GM18517 (cell line): ENCODE measurements around the gene C16orf86.

Experiments
- ATAC-seq: cut with Tn5 transposase; IDR thresholded peaks from one replicate; pipeline ENCODE4 v1.9.1; 2021; ENCODE audit warnings: mild to moderate bottlenecking, moderate library complexity; ENCODE audit not compliant: unreplicated experiment

C16orf86 gene, protein sequence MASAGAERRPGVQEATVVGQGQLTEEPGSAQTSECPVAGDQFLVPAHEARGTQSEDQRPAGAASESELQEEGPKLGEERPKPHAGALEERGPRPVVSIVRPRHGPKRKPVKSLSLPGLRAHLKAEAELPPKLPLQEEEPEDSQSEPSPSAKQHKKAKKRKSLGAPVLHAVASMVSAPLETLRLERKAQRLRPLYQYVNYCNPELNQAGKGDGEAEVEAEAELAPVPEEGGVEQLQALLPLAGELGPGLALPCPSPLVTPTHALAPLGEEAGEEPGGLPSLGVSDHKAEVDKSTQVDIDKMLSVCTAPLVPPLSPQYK

DNA sequence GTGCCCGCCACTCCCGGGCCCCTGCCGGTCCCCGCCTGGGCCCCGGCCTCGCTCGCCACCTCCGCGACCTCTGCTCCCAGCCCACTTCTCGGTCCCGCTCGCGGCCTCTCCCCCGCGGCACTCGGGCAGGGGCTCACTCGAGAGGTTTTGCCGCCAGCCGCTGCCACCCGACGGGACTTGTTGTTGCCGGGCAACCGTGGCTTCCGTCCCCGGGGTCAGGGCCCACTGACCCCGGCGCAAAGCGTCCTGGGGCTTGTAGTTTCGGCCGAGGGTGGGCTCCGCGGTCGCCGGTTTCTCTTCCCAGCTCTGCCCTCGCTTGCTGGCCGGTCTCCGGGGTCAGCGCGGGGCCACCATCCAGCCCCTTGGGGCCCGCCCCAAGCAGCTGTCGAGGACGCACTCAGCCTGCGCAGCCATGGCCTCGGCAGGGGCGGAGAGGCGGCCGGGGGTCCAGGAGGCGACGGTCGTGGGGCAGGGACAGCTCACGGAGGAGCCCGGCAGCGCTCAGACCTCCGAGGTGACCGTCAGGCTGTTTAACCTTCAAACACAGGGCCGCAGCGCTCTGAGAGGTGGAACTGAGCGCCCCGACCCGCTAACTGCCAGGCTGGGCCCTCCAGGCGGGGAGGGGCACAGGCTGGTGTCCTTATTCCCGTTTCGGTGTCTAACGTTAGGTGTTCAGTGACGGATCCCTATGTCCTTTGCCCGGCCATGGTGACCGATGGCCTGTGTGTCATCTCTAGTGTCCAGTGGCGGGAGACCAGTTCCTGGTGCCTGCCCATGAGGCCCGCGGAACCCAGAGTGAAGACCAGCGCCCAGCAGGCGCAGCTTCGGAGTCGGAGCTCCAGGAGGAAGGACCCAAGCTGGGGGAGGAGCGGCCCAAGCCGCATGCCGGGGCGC, at the start of gene C16orf86, which contains the start of gene ENKD1:
TSS of gene C16orf86 (plus strand) at position 256 of the 894 bp plus-strand sequence. CDS start at position 413, 157 bp downstream.
TSS of gene ENKD1 (minus strand) at position 192 of the 894 bp plus-strand sequence. CDS start 308 bp downstream, outside the sequence.
- ATAC-seq = no peak

DNA sequence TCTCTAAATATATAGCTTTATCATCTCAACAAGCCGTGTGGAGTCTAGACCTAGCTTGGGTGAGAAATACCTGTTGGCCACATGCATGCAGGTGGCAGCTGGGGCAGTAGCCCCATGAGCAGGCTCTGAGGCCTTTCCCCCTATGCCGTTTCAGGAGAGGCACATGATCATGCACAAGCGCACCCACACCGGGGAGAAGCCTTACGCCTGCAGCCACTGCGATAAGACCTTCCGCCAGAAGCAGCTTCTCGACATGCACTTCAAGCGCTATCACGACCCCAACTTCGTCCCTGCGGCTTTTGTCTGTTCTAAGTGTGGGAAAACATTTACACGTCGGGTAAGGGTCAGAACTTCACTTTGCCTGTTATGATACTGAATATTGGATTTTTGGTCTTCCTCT, 38.4 kb upstream of the C16orf86 start:
- no peak for ATAC-seq

DNA sequence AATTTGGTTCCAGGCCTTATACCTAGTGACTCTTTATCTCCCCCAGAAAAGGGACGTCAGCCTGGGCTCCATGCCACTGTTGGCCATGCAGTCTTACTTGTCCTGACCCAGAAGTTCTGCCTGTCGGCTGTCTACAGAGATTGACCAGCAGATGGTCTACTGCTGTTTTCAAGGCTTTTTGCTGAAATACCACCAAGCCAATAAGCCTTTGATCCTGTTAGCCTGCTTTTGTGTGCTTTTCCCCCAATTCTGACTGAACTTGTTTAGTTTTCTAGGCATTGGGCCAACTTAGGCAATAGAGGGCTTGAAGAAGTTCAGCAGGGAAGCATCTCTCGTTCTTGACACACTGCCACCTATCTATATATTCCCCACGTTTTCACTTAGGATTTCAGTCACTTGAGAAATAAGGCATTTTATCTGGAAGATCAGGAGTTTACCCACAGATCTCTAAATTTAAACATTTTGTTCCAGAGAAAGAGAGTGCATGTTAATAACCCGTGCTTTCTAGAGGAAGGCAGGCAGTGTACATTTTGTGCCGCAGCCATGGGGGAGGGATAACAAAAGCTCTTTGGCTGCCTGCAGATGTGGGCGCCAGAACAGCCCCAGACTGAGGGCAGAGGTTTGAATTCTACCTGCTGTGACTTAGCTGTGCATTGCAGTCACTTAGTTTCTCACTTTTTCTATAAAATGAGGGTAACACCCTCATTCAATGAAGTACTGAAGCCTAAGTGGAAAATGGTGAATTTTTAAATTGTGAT, 34.0 kb upstream of the C16orf86 start:
- ATAC-seq = no peak

DNA sequence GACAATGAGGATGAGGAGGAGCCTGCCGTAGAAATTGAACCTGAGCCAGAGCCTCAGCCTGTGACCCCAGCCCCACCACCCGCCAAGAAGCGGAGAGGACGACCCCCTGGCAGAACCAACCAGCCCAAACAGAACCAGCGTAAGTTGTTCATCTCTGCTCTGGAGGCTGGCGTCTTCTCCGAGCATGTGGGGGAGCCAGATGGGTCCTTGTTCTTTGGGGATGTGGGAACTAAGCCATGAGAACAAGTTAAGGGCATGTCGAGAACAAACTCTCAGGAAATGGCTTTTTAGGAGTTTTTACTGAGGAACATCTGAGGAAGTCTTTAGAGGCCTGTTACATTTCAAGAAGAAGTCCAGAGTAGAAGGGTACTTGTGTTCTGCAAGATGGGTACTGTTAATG, 29.9 kb upstream of the C16orf86 start:
- ATAC-seq = no peak

DNA sequence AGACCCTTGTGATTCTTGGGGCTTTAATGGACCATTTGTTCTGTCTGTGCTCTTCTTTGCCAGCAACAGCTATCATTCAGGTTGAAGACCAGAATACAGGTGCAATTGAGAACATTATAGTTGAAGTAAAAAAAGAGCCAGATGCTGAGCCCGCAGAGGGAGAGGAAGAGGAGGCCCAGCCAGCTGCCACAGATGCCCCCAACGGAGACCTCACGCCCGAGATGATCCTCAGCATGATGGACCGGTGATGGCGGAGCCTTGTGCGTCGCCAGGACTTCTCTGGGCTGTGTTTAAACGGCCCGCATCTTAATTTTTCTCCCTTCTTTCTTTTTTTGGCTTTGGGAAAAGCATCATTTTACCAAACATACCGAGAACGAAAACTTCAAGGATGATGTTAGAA, 29.0 kb upstream of the C16orf86 start:
- no peak for ATAC-seq

DNA sequence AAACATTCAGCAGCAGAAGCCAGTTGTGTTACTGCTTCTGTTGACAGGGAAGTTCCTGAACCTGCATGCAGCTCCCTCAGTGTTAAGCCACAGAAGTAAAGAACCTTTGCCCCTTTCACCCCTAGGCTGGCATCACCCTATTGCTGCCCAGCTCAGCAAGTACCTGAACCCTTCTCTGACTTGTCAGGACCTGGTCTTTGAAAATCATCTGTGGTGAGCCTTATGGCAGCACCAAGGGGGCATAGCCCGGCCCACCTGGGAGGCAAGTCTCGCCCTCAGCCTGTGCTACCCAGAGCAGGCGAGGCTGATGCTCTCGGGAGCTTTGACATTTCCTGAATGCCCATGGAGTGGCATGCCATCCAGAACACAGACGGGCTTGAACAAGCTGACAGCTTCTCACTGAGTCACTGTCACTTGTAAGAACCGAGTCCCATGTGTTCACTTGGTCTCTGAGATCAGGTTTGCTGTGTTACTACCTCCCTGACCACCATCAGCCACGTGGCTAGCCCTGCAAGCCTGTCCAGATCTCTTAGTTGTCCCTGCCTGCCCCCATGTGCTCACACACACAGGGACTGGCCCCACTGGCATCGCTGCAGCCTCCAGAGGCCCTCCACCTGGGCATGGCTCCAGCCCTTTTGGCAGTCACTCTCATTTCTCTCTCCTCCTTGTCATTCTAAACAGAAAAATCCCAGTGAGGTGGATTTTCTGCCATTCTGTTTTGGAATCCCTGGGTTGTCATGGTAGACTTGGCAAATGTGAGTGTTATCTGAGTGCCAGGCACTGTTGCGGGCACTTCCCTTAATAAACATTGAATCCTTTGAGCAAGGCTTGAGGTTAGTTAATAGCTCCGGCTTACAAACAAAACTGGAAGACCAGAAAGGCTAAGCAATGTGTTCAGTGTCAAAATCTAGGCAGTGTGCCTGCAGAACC, 24.6 kb upstream of the C16orf86 start:
- ATAC-seq = no peak

DNA sequence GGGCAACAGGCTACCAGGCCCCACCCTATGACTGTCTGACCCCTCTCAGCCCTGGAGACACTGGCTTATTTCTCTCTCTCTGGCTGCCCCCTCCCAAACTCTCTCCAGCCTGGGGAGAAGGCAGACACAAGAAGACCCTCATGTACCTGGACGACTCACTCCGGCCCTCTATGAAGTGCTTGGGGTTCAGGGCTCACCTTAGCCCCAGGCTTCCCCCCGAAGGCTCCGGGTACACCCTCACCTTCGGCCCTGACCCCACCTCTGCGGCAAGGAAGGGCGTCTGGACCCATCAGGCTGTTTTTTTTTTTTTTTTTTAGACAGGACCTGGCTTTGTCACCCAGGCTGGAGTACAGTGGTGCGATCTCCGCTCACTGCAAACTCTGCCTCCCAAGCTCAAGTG, 22.6 kb upstream of the C16orf86 start:
- no peak for ATAC-seq

DNA sequence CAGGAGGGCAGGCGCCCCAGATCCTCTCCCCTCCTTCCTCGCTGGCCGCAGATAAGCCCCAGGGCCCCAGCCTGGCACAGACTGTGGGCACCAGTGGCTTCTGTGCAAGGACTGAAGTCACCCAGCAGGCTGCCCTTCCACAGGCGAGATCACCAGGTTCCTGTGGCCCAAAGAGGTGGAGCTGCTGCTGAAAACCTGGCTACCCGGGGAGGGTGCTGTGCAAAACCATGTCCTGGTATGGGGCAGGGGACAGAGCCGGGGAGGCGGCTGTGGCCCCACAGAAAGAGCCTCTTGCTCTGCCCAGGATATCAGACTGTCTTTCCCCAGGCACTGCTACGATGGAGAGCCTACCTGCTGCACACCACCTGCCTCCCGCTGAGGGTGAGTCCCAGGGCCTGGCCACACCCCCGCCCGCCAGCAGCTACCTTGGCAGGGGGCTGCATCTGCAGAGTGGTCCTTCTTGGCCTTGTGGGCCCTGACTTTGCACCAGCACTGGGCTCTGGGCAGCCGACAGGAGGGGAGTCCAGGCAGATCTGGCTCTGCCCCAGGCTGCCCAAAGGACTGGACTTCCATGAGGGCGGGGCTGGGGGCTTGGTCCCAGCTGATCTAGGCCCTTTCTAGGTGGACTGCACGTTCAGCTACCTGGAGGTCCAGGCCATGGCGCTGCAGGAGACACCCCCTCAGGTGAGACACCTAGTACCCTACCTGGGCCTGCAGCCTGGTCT, 21.1 kb upstream of the C16orf86 start:
- peak; percentile 9 for ATAC-seq

DNA sequence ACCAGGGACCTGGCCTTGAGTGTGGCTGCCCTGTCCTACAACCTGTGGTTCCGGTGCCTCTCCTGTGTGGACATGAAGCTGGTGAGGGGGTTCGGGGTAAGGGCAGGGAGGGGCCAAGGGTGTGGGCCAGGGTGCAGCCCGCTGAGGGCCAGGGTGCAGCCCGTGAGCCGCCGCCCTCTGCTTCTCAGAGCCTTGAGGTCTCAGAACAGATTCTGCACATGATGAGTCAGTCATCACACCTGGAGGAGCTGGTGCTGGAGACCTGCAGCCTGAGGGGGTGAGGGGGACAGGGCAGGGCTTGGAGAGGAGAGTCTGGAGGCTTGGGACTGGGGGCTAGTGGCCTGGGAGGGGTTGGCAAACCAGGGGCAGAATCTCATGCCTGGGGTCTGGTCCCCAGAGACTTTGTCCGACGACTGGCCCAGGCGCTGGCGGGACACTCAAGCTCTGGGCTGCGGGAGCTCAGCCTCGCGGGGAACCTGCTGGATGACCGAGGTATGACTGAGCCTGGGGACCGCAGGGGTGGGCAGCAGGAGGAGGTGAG, 19.4 kb upstream of the C16orf86 start:
- ATAC-seq = no peak

DNA sequence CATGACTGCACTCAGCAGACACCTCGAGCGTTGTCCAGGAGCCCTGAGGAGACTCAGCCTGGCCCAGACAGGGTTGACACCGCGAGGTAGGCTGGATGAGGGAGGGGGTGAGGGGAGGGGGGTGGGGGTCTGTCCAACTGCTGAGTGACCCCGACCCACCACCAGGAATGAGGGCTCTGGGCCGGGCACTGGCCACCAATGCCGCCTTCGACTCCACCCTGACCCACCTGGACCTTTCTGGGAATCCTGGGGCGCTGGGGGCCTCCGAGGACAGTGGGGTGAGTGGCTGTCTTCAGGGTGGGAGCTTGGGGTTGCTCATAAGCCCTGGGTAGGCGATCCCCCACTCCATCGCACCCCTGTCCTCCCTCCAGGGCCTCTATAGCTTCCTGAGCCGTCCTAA, 18.9 kb upstream of the C16orf86 start:
- no peak for ATAC-seq

DNA sequence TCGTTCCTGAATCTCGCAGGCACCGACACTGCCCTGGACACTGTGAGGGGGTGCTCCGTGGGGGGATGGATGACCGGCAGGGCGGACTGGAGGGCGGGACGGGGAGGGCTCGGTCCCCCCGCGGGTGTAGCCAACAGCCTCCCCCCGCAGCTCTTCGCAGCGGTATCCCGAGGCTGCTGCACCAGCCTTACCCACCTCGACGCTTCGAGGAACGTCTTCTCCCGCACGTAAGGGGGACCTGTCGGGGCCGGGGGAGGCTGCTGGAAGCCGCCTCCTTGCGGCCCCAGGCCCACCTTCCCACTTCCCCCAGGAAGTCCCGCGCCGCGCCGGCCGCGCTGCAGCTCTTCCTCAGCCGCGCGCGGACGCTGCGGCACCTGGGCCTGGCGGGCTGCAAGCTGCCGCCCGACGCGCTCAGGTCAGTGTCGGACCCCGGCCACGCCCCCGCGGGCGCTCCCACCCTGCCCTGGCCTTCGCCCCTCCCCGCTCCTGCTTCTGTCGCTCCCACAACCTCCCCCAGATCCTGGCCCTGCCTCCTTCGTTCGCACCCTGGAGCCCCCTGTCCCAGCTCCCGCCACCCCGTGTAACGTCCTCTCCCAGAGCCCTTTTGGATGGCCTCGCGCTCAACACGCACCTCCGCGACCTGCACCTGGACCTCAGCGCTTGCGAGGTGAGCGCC, 18.4 kb upstream of the C16orf86 start:
- ATAC-seq = no peak

DNA sequence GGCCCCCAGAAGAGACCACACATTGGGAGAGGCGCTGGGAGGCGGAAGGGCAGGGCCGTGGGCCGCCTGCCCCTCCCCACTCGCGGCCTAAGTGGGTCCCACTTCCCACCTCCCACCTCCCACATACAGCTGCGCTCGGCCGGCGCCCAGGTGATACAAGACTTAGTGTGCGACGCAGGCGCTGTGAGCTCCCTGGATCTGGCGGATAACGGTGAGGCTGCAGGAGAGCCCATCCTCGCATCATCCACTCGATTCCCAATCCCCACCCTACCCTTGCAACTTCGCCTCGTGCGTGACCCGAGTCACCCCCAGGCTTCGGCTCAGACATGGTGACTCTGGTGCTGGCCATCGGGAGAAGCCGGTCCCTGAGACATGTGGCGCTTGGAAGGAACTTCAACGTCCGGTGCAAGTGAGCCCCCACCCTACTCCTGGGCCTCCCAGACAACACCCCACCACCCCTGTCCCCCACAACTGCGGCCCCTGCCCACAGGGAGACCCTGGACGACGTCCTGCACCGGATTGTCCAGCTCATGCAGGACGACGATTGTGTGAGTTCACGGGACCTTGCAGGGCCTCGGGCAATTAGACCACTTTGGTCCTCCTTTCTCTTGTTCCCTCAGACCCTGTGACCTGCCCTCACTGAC, 17.7 kb upstream of the C16orf86 start:
- no peak for ATAC-seq

DNA sequence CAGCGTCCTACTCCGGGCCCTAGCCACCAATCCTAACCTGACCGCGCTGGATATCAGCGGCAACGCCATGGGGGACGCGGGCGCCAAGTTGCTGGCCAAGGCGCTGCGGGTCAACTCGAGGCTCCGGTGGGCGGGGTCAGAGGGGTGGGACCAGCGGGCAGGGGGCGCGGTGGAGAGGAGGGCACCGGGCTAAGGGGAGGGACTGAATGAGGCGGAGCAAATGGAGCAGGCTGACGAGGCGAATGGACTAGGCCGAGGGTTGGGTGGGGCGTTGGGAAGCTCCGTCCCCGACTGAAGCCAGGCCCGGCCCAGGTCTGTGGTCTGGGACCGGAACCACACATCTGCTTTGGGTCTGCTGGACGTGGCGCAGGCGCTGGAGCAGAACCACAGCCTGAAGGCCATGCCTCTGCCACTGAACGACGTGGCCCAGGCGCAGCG, 17.1 kb upstream of the C16orf86 start:
- ATAC-seq = no peak

DNA sequence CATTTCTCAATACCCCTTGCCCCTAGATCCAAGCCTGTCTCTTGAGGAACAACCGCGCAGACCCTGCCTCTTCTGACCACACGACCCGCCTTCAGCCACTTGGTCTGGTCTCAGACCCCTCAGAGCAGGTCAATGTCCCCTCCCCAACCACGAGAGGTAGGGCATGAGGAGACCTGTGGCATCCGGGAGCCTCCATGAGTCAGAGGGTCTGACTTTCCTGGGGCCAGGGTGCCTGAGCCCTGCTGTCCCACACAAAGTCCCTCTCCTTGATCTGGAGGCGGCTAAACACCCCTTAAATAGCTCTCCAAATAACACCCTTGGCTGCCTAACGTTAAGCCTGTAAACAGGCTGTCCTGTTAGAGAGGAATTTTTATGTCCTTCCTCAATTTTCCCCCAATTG, 16.6 kb upstream of the C16orf86 start:
- no peak for ATAC-seq

DNA sequence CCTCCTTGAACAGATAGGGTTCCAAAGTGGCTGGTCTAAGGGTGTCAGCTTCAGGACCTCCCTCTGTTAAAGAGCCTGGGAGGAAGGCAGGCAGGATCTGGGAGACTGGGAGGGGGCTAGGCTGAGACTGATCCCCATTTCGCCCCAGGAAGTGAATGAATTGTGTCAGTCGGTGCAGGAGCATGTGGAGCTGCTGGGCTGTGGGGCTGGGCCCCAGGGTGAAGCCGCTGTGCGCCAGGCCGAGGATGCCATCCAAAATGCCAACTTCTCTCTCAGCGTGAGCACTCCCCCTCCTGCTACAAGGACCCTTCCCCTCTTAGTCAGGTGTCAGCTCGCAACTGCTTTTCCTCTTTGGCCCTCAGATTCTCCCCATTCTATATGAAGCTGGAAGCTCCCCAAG, 15.6 kb upstream of the C16orf86 start:
- ATAC-seq = no peak

DNA sequence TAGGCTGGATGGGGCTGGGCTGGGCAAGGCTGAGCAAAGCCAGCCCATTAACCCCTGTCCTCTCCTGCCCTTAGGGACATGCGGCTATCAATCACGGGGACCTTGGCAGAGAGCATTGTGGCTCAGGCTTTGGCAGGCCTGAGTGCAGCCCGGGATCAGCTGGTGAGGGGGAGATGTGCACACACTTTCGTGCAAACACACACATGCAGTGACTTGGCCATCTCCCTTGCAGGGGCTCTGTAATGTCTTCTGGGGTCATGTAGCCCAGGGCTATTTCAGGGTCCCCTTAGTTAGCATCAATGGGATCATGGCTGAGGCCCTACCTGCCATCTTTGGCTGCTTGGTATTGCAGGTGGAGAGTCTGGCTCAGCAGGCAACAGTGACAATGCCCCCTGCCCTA, 14.8 kb upstream of the C16orf86 start:
- no peak for ATAC-seq

DNA sequence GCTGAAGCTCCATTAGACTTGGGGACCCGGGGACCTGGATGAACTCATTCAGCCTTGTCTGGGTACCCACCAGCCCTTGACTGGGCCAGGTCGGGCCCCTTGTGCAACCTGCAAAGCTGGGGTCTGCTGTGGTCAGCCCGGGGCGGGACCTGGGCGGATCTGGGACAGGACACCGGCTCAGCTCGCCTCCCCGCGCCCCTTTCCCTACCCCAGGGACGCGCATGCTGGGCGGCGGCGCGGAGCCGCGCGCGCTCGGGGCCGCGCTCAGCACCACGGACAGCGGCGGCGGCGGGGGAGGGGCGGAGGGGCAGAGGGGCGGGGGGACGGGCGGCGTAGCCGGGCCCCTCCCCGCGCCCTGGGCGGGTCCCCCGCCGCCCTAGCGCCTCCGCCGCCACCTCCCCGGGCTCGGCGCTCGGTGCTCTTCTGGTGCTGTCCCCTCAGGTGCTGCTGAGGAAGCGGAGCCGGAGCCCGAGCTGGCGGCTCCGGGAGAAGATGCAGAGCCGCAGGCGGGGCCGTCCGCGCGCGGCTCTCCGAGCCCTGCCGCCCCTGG, 14.0 kb upstream of the C16orf86 start:
- ATAC-seq = no peak
